ENCODE results near the gene NDRG3.

DNA sequence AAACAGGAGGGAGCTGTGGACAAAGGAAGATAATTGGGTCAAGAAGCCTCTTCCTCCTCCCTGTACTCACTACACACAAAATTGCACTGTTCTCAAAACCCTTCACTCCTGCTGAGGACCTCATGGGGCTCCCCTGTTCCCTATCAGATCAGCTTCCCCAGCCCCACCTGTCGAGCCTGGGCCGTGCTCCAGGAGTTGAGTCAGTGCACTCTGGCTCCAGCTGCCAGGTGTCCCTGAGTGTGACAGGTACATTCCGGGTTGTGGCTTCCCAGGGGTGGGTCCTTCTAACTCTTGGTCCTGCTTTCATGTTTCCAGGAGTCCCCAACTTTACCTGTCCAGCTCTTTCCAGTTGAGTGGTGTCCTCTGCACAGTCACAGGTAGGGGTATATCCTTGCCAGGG lies 131.9 kb downstream of the NDRG3 start:
- TF ChIP-seq CTCF (IDR thresholded peaks at IDR 0.05; ENCODE audit: insufficient read depth, low read length) (no peak), POLR2AphosphoS5 (IDR thresholded peaks at IDR 0.05; ENCODE audit: low read depth) (no peak)
